ENCODE results near the gene LRRC9. TPM values are rescaled to one million over a fixed set of nuclear protein-coding genes. Genes with fewer than 3 reads are reported as not detected.
"Not testable (repeated sequence)": the region's sequence is repeated elsewhere in the genome, so short reads cannot be mapped to it uniquely, and the experiment has no call there.

The LRRC9 gene
- total RNA-seq, 4 donors from 2014 or later = not detected

DNA sequence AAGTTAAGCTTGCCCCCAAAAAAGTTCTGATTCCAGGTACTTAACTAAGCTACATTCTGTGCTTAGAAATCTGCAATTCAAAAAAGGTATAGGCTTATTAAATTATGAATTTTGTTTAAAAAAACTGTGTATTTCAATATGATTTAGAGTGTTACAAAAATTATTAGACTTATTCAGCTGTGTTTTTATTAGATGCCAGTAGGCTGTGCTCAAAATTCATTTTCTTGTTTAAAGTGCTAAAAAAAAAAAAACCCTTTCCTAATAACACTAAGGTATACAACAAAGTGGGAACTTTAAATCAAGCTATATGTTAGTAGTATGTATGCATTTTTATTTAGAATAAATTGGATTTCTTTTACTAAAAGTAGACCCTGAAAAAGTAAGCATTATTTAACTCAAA is 25.0 kb downstream of the LRRC9 start:
- no peak for DNase-seq (ENCODE audit: low spot score in 2 of 2)
- Histone ChIP-seq H3K4me3 (no peak overlapping the region), H3K27ac (no peak overlapping the region), H3K27me3 (no peaks in the 10 kb centered on the region), H3K36me3 (no peaks in the 10 kb centered on the region), H3K4me1 (no peaks in the 10 kb centered on the region), H3K9me3 (no peaks in the 10 kb centered on the region)
- TF ChIP-seq EP300 (IDR thresholded peaks at IDR 0.05) = no peak
- TF ChIP-seq, protein P1, sequence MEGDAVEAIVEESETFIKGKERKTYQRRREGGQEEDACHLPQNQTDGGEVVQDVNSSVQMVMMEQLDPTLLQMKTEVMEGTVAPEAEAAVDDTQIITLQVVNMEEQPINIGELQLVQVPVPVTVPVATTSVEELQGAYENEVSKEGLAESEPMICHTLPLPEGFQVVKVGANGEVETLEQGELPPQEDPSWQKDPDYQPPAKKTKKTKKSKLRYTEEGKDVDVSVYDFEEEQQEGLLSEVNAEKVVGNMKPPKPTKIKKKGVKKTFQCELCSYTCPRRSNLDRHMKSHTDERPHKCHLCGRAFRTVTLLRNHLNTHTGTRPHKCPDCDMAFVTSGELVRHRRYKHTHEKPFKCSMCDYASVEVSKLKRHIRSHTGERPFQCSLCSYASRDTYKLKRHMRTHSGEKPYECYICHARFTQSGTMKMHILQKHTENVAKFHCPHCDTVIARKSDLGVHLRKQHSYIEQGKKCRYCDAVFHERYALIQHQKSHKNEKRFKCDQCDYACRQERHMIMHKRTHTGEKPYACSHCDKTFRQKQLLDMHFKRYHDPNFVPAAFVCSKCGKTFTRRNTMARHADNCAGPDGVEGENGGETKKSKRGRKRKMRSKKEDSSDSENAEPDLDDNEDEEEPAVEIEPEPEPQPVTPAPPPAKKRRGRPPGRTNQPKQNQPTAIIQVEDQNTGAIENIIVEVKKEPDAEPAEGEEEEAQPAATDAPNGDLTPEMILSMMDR (IDR thresholded peaks at IDR 0.05) = no peak
- no peak for TF ChIP-seq POLR2A (IDR thresholded peaks at IDR 0.05)

DNA sequence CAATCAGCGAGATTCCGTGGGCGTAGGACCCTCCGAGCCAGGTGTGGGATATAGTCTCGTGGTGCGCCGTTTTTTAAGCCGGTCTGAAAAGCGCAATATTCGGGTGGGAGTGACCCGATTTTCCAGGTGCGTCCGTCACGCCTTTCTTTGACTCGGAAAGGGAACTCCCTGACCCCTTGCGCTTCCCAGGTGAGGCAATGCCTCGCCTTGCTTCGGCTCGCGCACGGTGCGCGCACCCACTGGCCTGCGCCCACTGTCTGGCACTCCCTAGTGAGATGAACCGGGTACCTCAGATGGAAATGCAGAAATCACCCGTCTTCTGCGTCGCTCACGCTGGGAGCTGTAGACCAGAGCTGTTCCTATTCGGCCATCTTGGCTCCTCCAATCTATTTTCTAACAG is 32.2 kb downstream of the LRRC9 start:
- not testable (repeated sequence) for DNase-seq (ENCODE audit: low spot score in 2 of 2); H3K4me3 ChIP-seq; H3K4me1 ChIP-seq; H3K36me3 ChIP-seq; H3K27ac ChIP-seq; H3K27me3 ChIP-seq
- peaks cover 0 to 47% (median 5%) of the 10 kb centered on the region in 4 donors for H3K9me3 ChIP-seq
- 84 to 95% methylated on average over 20 to 22 of the region's 30 CpGs for WGBS, 2 donors

DNA sequence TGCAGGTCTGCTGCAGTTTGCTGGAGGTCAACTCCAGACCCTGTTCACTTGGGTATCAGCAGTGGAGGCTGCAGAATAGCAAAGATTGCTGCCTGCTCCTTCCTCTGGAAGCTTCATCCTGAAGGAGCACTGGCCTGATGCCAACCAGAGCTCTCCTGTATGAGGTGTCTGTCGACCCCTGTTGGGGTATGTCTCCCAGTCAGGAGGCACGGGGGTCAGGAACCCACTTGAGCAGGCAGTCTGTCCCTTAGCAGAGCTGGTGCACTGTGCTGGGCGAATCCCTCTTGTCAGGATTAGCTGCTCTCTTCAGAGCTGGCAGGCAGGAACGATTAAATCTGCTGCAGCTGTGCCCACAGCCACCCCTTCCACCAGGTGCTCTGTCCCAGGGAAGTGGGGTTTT is 37.9 kb downstream of the LRRC9 start:
- H3K4me1 ChIP-seq; H3K27me3 ChIP-seq; H3K27ac ChIP-seq; H3K36me3 ChIP-seq; DNase-seq (ENCODE audit: low spot score in 2 of 2); H3K4me3 ChIP-seq: not testable (repeated sequence)
- H3K9me3 ChIP-seq = peaks cover 0 to 51% (median 5%) of the 10 kb centered on the region in 4 donors
- 83 to 93% methylated on average over 3 to 4 of the region's 4 CpGs for WGBS, 2 donors

DNA sequence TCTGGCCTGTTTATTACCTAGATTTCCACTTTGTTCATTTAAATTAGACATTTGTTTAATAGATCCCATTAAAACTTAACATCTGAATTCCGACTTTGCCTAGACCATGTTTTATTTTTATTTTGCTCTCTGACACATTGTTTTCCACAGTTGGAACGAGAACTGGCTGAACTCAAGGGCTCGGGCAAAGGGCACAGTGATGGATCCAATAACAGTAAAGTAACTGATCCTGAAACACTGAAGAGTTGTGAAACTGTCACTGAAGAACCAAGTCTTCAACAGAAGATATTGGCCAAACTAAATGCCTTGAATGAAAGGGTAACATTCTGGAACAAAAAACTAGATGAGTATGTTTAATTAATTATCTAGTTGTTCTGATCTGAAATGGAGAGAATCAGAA is 39.7 kb downstream of the LRRC9 start:
- peaks cover 0 to 1% (median 0%) of the 10 kb centered on the region in 4 donors for H3K4me1 ChIP-seq
- WGBS, 2 donors = 52 to 61% methylated on average over 3 of the region's 3 CpGs
- TF ChIP-seq, protein P1 (IDR thresholded peaks at IDR 0.05) = no peak
- TF ChIP-seq POLR2A (IDR thresholded peaks at IDR 0.05) = no peak
- no peak for TF ChIP-seq EP300 (IDR thresholded peaks at IDR 0.05)

DNA sequence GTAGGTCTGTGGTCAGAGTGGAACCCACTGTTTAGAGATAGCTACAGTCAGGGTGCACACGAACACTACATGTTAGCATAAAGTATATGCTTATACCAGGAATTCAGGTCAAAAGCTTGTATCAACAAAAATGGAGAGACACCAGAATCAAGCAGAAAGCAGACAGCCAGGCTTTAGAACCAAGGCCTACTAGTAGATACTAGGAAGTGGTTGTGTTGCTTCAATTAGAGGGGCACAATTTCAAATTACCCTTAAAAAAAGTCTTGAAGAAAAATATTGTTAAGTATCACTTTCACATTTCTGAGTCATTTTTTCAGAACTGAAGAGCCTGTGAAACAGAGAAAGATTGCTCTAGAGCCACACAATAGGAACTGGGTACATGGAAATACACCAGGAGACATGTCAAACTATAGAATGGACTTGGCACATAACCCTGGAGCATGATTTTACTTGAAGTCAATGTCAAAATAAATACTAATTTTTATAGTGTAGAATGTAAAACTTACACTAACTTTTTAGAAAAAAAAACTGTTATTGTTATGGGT is 41.6 kb downstream of the LRRC9 start:
- DNase-seq (ENCODE audit: low spot score in 2 of 2) = no peak
- TF ChIP-seq, protein P1 (IDR thresholded peaks at IDR 0.05) = no peak
- TF ChIP-seq EP300 (IDR thresholded peaks at IDR 0.05) (no peak), POLR2A (IDR thresholded peaks at IDR 0.05) (no peak)
- Histone ChIP-seq H3K36me3 (no peaks in the 10 kb centered on the region), H3K27me3 (no peaks in the 10 kb centered on the region), H3K4me3 (no peak overlapping the region), H3K4me1 (peaks cover 0 to 4% (median 0%) of the 10 kb centered on the region in 4 donors), H3K9me3 (peaks cover 0 to 17% (median 0%) of the 10 kb centered on the region in 4 donors), H3K27ac (no peak overlapping the region)
- 91 to 97% methylated on average over 1 of the region's 1 CpG for WGBS, 2 donors

More for the DNA sequence above, 39.7 kb downstream of the LRRC9 start:
- H3K27me3 ChIP-seq = no peaks in the 10 kb centered on the region
- no peaks in the 10 kb centered on the region for H3K36me3 ChIP-seq
- H3K27ac ChIP-seq = no peak overlapping the region
- DNase-seq (ENCODE audit: low spot score in 2 of 2) = no peak
- no peak overlapping the region for H3K4me3 ChIP-seq
- H3K9me3 ChIP-seq = peaks cover 0 to 36% (median 5%) of the 10 kb centered on the region in 4 donors

DNA sequence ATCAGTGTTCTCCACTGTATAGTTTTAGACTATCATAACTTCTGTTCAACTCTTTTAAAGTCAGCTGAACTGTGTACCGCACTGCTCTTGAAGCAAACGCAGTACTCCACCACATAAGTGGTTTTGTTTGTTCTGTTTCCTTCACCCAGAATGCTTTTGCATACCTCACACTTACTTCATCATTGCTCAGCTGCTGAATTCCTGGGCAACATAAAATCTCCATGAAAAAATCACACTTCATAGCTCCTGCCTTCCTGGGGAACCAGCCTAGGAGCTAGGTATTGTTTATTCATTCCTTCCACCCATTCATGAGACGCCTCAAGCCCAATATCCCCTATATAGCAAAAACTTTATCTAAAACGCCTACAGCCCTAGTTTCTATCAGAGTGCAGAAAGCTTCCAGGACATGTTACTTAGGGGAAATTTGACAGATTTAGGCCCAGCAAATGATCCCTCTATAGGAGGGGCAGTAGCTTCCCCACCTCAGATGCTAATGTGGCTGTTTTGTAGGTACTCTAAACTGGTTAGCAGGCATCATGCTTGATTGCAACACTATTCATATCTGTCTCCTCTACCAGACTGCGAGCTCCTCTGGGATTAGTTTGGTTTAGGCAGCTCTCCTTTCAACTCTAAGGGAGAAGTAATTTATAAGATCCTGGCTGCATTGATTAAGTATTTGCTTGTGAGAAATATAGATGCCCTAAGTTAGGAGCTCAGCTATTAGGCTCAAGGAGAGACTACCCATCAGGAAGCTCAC is 44.5 kb downstream of the LRRC9 start:
- no peaks in the 10 kb centered on the region for H3K27me3 ChIP-seq
- WGBS, 2 donors = 60 to 71% methylated on average over 5 of the region's 5 CpGs
- DNase-seq (ENCODE audit: low spot score in 2 of 2) = no peak
- no peaks in the 10 kb centered on the region for H3K36me3 ChIP-seq
- H3K4me1 ChIP-seq = peaks cover 0 to 4% (median 0%) of the 10 kb centered on the region in 4 donors
- H3K27ac ChIP-seq = peak overlapping the region in 1 of 4 donors; percentile 68
- TF ChIP-seq POLR2A (IDR thresholded peaks at IDR 0.05) = no peak
- TF ChIP-seq, protein P1 (IDR thresholded peaks at IDR 0.05) = no peak
- no peak for TF ChIP-seq EP300 (IDR thresholded peaks at IDR 0.05)
- H3K9me3 ChIP-seq = no peaks in the 10 kb centered on the region
- no peak overlapping the region for H3K4me3 ChIP-seq
